Measurements from ENCODE around the gene SDK1.

SDK1 gene

DNA sequence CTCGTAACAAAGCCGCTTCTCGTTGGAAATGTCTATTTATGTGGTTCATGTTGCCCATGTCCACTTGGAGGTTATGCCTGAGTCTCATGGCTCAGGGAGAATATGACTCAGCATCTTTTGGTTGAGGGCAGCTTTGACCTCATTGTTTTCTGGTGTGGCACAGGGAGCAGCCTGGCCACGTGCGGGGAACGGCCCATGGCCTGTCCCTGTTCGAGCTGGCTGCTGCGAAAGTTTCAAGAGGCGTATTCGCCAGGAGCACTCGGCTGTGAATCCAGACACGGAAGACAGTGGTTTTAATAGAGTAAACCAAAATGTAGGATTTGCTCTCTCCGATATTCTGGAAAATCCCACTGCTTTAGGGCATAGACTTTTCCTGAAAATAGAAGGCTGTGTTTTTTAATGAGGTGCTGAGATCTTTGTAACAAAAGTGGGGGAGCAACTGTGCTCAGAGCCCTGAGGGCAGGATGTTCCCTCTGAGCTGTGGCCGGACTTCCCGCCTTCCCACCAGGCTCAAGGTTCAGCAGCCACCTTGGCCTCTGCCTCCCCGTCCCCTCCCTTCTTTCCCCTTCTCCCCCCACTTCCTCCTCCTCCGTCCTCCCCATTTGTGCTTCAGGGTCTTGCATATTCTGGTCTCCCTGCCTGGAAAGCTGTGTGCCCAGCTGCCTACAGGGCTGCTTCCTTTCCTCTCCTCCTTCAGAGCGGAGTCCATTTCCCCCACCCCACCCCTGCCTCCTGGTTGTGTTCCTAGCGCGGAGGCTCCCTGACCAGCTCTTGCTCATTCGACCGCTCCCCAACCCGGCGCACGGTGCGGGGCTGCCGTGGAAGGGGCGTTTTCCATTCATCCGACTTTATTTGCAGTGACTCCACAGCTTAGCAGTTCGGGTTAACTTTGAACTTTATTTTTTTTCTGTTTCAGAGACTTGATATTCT is 642.0 kb downstream of the SDK1 start:
- Histone ChIP-seq H3K9me3 (ENCODE audit: low read length) (no peaks in the 10 kb centered on the region), H3K4me3 (ENCODE audit: low read depth in 1 of 2, low read length in 2 of 2) (no peak overlapping the region), H3K4me1 (ENCODE audit: insufficient read depth, low read length) (no peaks in the 10 kb centered on the region), H3K9ac (ENCODE audit: low read length) (no peak overlapping the region), H3K27ac (ENCODE audit: low read depth, low read length) (no peak overlapping the region), H3K36me3 (ENCODE audit: insufficient read depth, low read length) (no peaks in the 10 kb centered on the region), H3K27me3 (ENCODE audit: control insufficient read depth in 1 of 2, insufficient read depth in 2 of 2, low read length in 2 of 2) (no peaks in the 10 kb centered on the region)

DNA sequence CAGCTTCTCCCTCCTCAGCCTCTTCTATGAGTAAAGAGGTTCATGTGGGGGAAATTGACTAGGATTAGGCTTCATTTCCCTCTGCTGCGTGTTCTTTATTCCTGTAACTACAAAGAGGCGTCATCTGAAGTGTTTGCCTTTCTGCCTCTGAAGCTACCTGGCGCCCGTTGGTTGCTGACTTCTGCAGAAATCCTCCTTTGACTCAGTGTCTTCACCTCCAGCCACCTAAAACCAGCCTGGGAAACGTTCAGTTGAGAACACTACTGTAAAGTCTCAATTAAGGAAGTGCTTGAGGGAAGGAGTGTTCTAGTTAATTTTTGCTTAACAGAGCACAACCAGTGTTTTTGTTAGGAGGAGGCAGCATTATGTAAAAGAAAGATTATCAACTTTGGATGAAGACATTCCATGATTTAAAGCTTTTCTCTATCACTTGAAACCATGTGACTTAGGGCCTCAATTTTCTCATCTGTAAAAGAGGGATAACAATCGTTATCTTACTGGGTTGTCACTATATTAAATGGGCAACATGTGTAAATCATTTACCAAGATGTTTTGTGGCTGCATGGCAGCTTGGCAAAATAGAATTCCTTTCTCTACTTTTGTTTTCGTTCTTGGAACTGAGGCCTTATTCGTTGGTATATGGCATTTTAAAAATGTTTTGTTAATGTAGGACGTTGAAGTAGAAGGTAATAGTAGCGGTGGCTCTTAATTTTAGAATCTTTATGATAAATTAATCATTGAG is 642.9 kb downstream of the SDK1 start:
- H3K4me1 ChIP-seq (ENCODE audit: insufficient read depth, low read length): no peaks in the 10 kb centered on the region
- H3K4me3 ChIP-seq (ENCODE audit: low read depth in 1 of 2, low read length in 2 of 2): no peak overlapping the region
- no peaks in the 10 kb centered on the region for H3K9me3 ChIP-seq (ENCODE audit: low read length)
- no peaks in the 10 kb centered on the region for H3K27me3 ChIP-seq (ENCODE audit: control insufficient read depth in 1 of 2, insufficient read depth in 2 of 2, low read length in 2 of 2)
- no peaks in the 10 kb centered on the region for H3K36me3 ChIP-seq (ENCODE audit: insufficient read depth, low read length)
- H3K9ac ChIP-seq (ENCODE audit: low read length): no peak overlapping the region
- no peak overlapping the region for H3K27ac ChIP-seq (ENCODE audit: low read depth, low read length)

DNA sequence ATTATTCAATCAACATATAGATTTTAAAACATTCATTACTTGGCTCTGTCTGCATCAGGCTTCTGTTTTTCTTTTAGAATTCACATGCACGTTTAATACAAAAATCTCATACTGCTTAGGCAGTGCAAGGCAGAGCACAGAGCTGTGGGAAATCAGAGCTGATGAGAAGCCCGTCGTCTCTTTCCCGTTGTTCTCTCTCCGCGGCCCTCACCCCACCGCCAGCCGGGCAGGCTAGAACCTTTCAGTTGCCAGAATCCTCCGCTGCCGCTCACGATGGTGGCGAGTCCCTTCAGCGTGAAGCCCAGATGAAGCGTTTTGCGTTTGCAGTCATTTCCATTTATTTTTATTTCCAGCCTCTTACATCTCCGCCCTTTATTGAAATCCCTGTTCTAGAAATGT is 648.2 kb downstream of the SDK1 start:
- H3K27me3 ChIP-seq (ENCODE audit: control insufficient read depth in 1 of 2, insufficient read depth in 2 of 2, low read length in 2 of 2): no peaks in the 10 kb centered on the region
- no peak overlapping the region for H3K9ac ChIP-seq (ENCODE audit: low read length)
- no peaks in the 10 kb centered on the region for H3K4me1 ChIP-seq (ENCODE audit: insufficient read depth, low read length)
- no peaks in the 10 kb centered on the region for H3K9me3 ChIP-seq (ENCODE audit: low read length)
- H3K27ac ChIP-seq (ENCODE audit: low read depth, low read length): no peak overlapping the region
- H3K36me3 ChIP-seq (ENCODE audit: insufficient read depth, low read length): peaks cover 5% of the 10 kb centered on the region
- H3K4me3 ChIP-seq (ENCODE audit: low read depth in 1 of 2, low read length in 2 of 2): no peak overlapping the region

DNA sequence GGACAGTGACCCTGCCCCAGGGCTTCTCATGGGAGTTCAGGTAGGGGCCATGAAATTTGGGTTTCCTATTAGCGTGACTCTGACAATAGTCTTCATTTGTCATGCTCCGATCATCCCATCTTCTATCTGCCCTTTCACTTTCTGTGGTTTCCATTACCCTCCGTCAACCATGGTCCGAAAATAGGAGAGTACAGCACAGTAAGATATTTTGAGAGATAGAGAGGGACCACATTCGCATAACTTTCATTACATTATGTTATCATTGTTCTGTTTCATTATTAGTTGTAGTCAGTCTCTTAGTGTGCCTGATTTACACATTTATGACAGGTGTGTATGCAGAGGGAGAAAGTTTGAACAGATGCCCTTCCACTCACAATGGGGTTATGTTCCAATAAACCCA is 649.2 kb downstream of the SDK1 start:
- Histone ChIP-seq H3K9me3 (ENCODE audit: low read length) (no peaks in the 10 kb centered on the region), H3K27ac (ENCODE audit: low read depth, low read length) (no peak overlapping the region), H3K4me3 (ENCODE audit: low read depth in 1 of 2, low read length in 2 of 2) (no peak overlapping the region), H3K36me3 (ENCODE audit: insufficient read depth, low read length) (peaks cover 5% of the 10 kb centered on the region), H3K4me1 (ENCODE audit: insufficient read depth, low read length) (no peaks in the 10 kb centered on the region), H3K27me3 (ENCODE audit: control insufficient read depth in 1 of 2, insufficient read depth in 2 of 2, low read length in 2 of 2) (no peaks in the 10 kb centered on the region), H3K9ac (ENCODE audit: low read length) (no peak overlapping the region)

DNA sequence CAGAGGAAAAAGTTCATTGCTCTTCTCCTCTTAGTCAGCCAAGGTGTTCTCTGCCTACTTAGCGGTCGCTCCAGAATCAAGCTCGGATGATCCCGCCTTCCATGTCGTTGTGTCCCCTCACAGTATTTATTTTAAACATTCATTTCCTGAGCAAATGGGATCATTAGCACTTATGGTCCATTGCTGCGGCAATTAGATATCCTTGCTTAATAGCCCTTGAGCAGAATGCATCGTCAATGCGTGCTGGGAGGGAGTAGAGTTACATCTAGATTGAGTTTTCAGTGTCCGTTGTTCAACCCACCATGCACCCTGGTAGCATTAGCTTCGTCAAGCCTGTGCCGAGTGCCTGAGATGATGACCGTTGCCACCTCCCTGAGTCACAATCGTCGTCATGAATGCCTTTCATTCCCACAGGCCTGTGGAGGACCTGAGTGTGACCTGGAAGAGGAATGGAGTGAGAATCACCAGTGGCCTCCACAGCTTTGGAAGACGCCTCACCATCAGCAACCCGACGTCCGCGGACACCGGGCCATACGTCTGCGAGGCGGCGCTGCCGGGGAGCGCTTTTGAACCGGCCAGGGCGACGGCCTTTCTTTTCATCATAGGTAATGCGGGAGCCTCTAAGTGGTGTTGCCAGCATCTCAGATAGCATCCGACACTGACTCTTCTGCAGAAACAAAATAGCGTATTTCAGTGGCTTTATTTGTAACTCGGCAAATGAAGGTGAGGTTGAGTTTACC is 650.4 kb downstream of the SDK1 start:
- H3K27ac ChIP-seq (ENCODE audit: low read depth, low read length): no peak overlapping the region
- H3K9ac ChIP-seq (ENCODE audit: low read length): no peak overlapping the region
- no peaks in the 10 kb centered on the region for H3K4me1 ChIP-seq (ENCODE audit: insufficient read depth, low read length)
- H3K36me3 ChIP-seq (ENCODE audit: insufficient read depth, low read length): peaks cover 5% of the 10 kb centered on the region
- H3K9me3 ChIP-seq (ENCODE audit: low read length): no peaks in the 10 kb centered on the region
- no peak overlapping the region for H3K4me3 ChIP-seq (ENCODE audit: low read depth in 1 of 2, low read length in 2 of 2)
- no peaks in the 10 kb centered on the region for H3K27me3 ChIP-seq (ENCODE audit: control insufficient read depth in 1 of 2, insufficient read depth in 2 of 2, low read length in 2 of 2)

DNA sequence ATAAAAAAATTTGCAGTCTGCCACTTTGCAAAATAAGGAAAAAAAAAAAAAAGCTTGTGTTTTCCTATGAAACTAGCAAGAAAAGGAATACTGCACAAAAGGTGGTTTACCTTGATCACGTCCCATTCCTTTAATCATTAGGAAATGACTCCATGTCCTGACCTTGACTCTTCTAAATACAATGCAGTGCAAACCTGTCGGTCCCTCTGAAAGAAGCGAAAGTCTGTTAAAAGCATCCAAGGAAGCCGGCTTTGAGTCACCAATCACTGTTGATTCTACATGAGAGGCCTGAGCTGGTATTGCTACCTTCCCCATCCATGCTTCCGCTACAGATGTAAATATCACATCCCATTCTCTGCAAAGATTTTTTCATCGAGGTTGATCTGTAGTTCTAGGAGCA is 652.1 kb downstream of the SDK1 start:
- H3K9me3 ChIP-seq (ENCODE audit: low read length): no peaks in the 10 kb centered on the region
- no peak overlapping the region for H3K4me3 ChIP-seq (ENCODE audit: low read depth in 1 of 2, low read length in 2 of 2)
- H3K9ac ChIP-seq (ENCODE audit: low read length): no peak overlapping the region
- H3K36me3 ChIP-seq (ENCODE audit: insufficient read depth, low read length): peaks cover 5% of the 10 kb centered on the region
- H3K27me3 ChIP-seq (ENCODE audit: control insufficient read depth in 1 of 2, insufficient read depth in 2 of 2, low read length in 2 of 2): no peaks in the 10 kb centered on the region
- no peak overlapping the region for H3K27ac ChIP-seq (ENCODE audit: low read depth, low read length)
- no peaks in the 10 kb centered on the region for H3K4me1 ChIP-seq (ENCODE audit: insufficient read depth, low read length)

DNA sequence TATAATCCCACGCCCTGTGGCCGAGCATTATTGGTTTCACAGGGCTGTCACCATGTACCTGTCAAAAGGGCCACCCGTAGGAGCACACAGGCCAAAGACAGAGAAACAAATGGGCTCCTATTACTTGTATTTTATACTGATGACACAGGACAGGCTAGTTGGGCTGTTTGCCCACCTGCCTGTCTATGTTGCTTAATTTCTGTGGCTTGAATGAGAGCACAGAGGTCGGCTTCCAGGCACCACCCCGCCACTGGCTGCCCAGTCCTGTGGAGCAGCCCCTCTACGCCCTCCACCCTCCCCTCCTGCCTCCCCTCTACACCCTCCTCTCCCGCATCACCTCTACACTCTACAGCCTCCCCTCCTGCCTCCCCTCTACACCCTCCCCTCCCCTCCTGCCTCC is 652.9 kb downstream of the SDK1 start:
- no peaks in the 10 kb centered on the region for H3K4me1 ChIP-seq (ENCODE audit: insufficient read depth, low read length)
- H3K4me3 ChIP-seq (ENCODE audit: low read depth in 1 of 2, low read length in 2 of 2): no peak overlapping the region
- H3K27me3 ChIP-seq (ENCODE audit: control insufficient read depth in 1 of 2, insufficient read depth in 2 of 2, low read length in 2 of 2): no peaks in the 10 kb centered on the region
- no peak overlapping the region for H3K9ac ChIP-seq (ENCODE audit: low read length)
- no peak overlapping the region for H3K27ac ChIP-seq (ENCODE audit: low read depth, low read length)
- H3K9me3 ChIP-seq (ENCODE audit: low read length): no peaks in the 10 kb centered on the region
- H3K36me3 ChIP-seq (ENCODE audit: insufficient read depth, low read length): peaks cover 5% of the 10 kb centered on the region

DNA sequence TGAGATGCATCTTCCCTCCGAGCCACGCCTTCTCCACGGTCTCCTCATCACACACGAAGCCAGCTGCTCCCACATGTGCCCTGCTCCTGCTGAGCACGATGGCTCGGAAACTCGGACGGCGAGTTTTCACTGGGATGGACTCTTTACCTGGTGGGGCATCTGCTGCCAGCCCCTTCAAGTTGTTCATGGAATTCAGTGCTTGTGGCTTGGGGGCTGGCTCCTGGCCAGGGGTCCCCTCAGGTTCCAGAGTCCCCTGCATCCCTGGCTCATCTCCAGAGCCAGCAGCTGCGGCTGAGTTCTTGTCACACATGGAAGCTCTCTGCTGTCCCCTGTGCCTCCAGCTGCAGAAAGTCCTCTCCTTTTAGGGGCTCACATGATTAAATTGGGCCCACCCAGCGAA is 654.0 kb downstream of the SDK1 start:
- H3K27ac ChIP-seq (ENCODE audit: low read depth, low read length): no peak overlapping the region

DNA sequence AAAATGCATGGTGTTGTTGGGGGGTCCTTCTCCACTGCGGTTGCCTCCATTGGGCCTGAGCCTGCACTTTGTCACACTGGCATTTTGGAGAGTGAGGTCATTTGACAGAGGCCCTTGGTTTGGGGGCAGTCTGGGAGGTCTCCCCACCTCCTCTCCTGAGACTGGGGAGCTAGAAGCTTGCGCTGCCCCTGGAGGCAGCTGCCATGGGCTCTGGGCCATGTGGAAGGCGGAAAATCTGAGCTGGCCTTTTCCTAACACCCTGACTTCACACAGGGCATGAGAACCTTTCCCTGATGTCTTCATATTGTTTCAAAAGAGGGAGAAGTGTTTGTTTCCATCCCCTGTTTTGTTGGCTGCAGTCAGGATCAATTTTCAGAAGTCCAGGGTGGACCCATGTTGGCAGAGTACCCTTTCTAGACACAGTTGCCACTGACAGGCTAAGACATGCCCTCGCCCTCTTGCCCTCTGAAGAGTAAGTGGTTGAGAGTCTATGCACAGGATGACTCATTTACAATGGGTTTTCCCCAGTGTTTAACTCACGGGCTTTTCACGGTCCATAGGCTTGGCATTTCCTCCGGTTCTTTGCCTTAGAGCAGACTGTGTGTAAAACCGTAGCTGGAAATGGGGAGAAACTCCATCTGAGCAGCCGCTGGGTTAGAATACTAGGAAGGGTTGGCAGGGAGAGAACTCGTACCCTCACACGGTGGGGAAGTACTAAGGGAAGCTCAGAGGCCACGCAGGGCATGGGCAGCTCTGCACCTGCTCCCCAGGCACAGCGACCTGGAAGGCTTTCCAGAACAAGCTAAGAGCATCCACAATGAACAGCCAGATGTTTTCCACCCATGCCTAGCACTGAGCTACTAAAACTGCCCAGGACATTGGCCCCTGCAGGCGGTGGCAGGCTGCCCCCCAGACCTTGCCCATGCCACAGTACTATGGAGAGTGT is 655.0 kb downstream of the SDK1 start:
- Histone ChIP-seq H3K9me3 (ENCODE audit: low read length) (no peaks in the 10 kb centered on the region), H3K4me1 (ENCODE audit: insufficient read depth, low read length) (no peaks in the 10 kb centered on the region), H3K27me3 (ENCODE audit: control insufficient read depth in 1 of 2, insufficient read depth in 2 of 2, low read length in 2 of 2) (no peaks in the 10 kb centered on the region), H3K9ac (ENCODE audit: low read length) (no peak overlapping the region), H3K27ac (ENCODE audit: low read depth, low read length) (no peak overlapping the region), H3K36me3 (ENCODE audit: insufficient read depth, low read length) (peaks cover 5% of the 10 kb centered on the region), H3K4me3 (ENCODE audit: low read depth in 1 of 2, low read length in 2 of 2) (no peak overlapping the region)

More for the DNA sequence above, 654.0 kb downstream of the SDK1 start:
- Histone ChIP-seq H3K27me3 (ENCODE audit: control insufficient read depth in 1 of 2, insufficient read depth in 2 of 2, low read length in 2 of 2) (no peaks in the 10 kb centered on the region), H3K9ac (ENCODE audit: low read length) (no peak overlapping the region), H3K4me3 (ENCODE audit: low read depth in 1 of 2, low read length in 2 of 2) (no peak overlapping the region), H3K36me3 (ENCODE audit: insufficient read depth, low read length) (peaks cover 5% of the 10 kb centered on the region), H3K4me1 (ENCODE audit: insufficient read depth, low read length) (no peaks in the 10 kb centered on the region), H3K9me3 (ENCODE audit: low read length) (no peaks in the 10 kb centered on the region)

DNA sequence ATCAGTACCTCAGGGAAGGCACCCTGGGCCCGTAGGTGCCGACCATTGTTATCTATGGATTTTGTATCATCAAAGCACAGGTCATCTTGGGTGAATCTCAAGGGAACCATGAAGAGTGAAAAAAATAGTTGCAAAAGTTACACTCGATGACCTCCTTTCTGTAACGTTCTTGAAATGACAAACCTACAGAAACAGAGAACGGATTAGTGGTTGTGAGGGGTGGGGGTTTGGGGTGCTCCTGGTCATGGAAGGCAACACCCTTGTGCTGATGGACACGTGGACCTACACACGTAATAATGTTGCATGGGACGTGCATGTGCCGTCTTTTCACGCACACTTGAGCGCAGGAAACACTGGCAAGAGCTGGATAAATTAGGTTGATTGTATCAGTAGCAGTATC is 655.9 kb downstream of the SDK1 start:
- no peaks in the 10 kb centered on the region for H3K36me3 ChIP-seq (ENCODE audit: insufficient read depth, low read length)
- H3K4me3 ChIP-seq (ENCODE audit: low read depth in 1 of 2, low read length in 2 of 2): no peak overlapping the region
- H3K9ac ChIP-seq (ENCODE audit: low read length): no peak overlapping the region
- H3K27me3 ChIP-seq (ENCODE audit: control insufficient read depth in 1 of 2, insufficient read depth in 2 of 2, low read length in 2 of 2): no peaks in the 10 kb centered on the region
- H3K4me1 ChIP-seq (ENCODE audit: insufficient read depth, low read length): no peaks in the 10 kb centered on the region
- no peak overlapping the region for H3K27ac ChIP-seq (ENCODE audit: low read depth, low read length)
- H3K9me3 ChIP-seq (ENCODE audit: low read length): no peaks in the 10 kb centered on the region

Measured in muscle layer of colon (tissue), 2 donors.